HepG2 (cell line): ENCODE results near the gene MCAT. TPM values are rescaled to one million over a fixed set of nuclear protein-coding genes. Genes with fewer than 3 reads are reported as not detected.

ENCODE experiments used
- CEBPB ChIP-seq: IDR thresholded peaks from 2 replicates; pipeline ENCODE4 v1.6.1; 2011; ENCODE audit warnings: low read depth, low read length, improper control_type of control experiment, borderline replicate concordance
- HES4 ChIP-seq: sonication (generic); formaldehyde crosslinking; IDR thresholded peaks from 2 replicates; pipeline ENCODE4 v1.9.0; 2021; ENCODE audit warnings: mild to moderate bottlenecking, missing genetic modification reagents, borderline replicate concordance
- JARID2 ChIP-seq: sonication (generic); formaldehyde crosslinking; IDR thresholded peaks from 2 replicates; pipeline ENCODE4 v1.8.1; 2023; ENCODE audit warnings: missing genetic modification reagents, inconsistent platforms; ENCODE audit not compliant: insufficient replicate concordance
- KLF16 ChIP-seq, 2 experiments: sonication (generic) in 1 of 2; formaldehyde crosslinking in 1 of 2; IDR thresholded peaks; 2 replicates each; pipeline versions ENCODE4 v1.6.1 to v1.8.0; 2016 to 2023; ENCODE audit warnings: missing genetic modification reagents in 2 of 2, missing compliant biosample characterization in 1 of 2
- MTA1 ChIP-seq: sonication (generic); formaldehyde crosslinking; IDR thresholded peaks from 2 replicates; pipeline ENCODE4 v1.4.0; 2020; ENCODE audit warnings: missing genetic modification reagents, mild to moderate bottlenecking, borderline replicate concordance
- MTF1 ChIP-seq: sonication (generic); formaldehyde crosslinking; IDR thresholded peaks from 2 replicates; pipeline ENCODE4 v1.5.0; 2020; ENCODE audit warnings: missing genetic modification reagents
- PCBP1 ChIP-seq: fragments of 200-400 bp; formaldehyde crosslinking; IDR thresholded peaks from 2 replicates; pipeline ENCODE4 v1.6.1; 2017; ENCODE audit warnings: mild to moderate bottlenecking, low read depth, low read length, borderline replicate concordance
- PREB ChIP-seq: sonication (generic); formaldehyde crosslinking; IDR thresholded peaks from 2 replicates; pipeline ENCODE4 v1.4.0; 2020; ENCODE audit warnings: missing genetic modification reagents
- RELA ChIP-seq: sonication (generic); formaldehyde crosslinking; IDR thresholded peaks from 2 replicates; pipeline ENCODE4 v1.4.0; 2020; ENCODE audit warnings: missing genetic modification reagents
- RXRA ChIP-seq: sonication (generic); formaldehyde crosslinking; IDR thresholded peaks from 2 replicates; pipeline ENCODE4 v1.5.1; 2020; ENCODE audit warnings: missing genetic modification reagents
- SMAD1 ChIP-seq: sonication (generic); formaldehyde crosslinking; IDR thresholded peaks from 2 replicates; pipeline ENCODE4 v1.4.0; 2020; ENCODE audit warnings: missing genetic modification reagents, low read depth, mild to moderate bottlenecking, borderline replicate concordance
- ZNF260 ChIP-seq: sonication (generic); formaldehyde crosslinking; IDR thresholded peaks from 2 replicates; pipeline ENCODE4 v1.4.0; 2020; ENCODE audit warnings: missing genetic modification reagents, low read depth, mild to moderate bottlenecking, borderline replicate concordance
- ZNF335 ChIP-seq: sonication (generic); formaldehyde crosslinking; IDR thresholded peaks from 2 replicates; pipeline ENCODE4 v1.4.0; 2020; ENCODE audit warnings: missing genetic modification reagents
- ZNF609 ChIP-seq: sonication (generic); formaldehyde crosslinking; IDR thresholded peaks from 2 replicates; pipeline ENCODE4 v1.4.0; 2020; ENCODE audit warnings: mild to moderate bottlenecking, missing genetic modification reagents, borderline replicate concordance
- ZNF704 ChIP-seq: sonication (generic); formaldehyde crosslinking; IDR thresholded peaks from 2 replicates; pipeline ENCODE4 v1.8.1; 2023; ENCODE audit warnings: mild to moderate bottlenecking, inconsistent platforms, moderate library complexity, missing genetic modification reagents, borderline replicate concordance
- ZSCAN12 ChIP-seq: sonication (generic); formaldehyde crosslinking; IDR thresholded peaks from 2 replicates; pipeline ENCODE4 v1.9.0; 2021; ENCODE audit warnings: mild to moderate bottlenecking, missing genetic modification reagents
- ZSCAN20 ChIP-seq: sonication (generic); formaldehyde crosslinking; IDR thresholded peaks from 2 replicates; pipeline ENCODE4 v1.4.0; 2020; ENCODE audit warnings: missing genetic modification reagents, mild to moderate bottlenecking, borderline replicate concordance
- ZXDC ChIP-seq: sonication (generic); formaldehyde crosslinking; IDR thresholded peaks from 2 replicates; pipeline ENCODE4 v1.5.0; 2020; ENCODE audit warnings: mild to moderate bottlenecking, missing genetic modification reagents
- polyA plus RNA-seq, 8 experiments: library from polyadenylated mRNA; depleted of rRNA in 3 of 8; stranded (reverse) in 7 of 8; unstranded in 1 of 8; fragments of >200 nt; fragmentation: Illumina TruSeq in 4 of 8; extraction: Trizol in 4 of 8; gene quantifications; 2 replicates each; pipeline versions ENCODE4 v1.2.1 to v1.2.3, GENCODE V29; 2011 to 2016; ENCODE audit warnings: low read depth in 4 of 8, missing spikeins in 1 of 8, mixed read lengths in 1 of 8; ENCODE audit not compliant: insufficient read depth in 1 of 8
- total RNA-seq, 5 experiments: library from RNA; depleted of rRNA; stranded (reverse); fragments of >200 nt; fragmentation: Illumina TruSeq; extraction: Trizol; gene quantifications; 2 replicates each; pipeline ENCODE4 v1.2.3, GENCODE V29; 2016; ENCODE audit warnings: low read depth in 1 of 5

Gene MCAT
- total and polyA plus RNA-seq, 2 of the 13 experiments (the other 11 are each of a cell fraction or from before 2014, with no cell fraction given) = 9.3 to 16.7 TPM

GRCh38 chr22:43187171-43188099, 44.2 kb upstream of the MCAT start (continued):
- no peak for TF ChIP-seq ZNF704 (CRISPR knock-in tag)
- TF ChIP-seq PCBP1 = no peak
- TF ChIP-seq ZSCAN20 (CRISPR knock-in tag) = no peak; the same call in 1 of the 2 replicates
- TF ChIP-seq MTA1 (CRISPR knock-in tag) = peak; percentile 54; the same call in 1 of the 2 replicates
- 0 out of 2 replicates have a peak, but pooled peaks have one; percentile 32 for TF ChIP-seq RELA (CRISPR knock-in tag)
- no peak for TF ChIP-seq CEBPB
- TF ChIP-seq ZNF335 (CRISPR knock-in tag) = peak; percentile 97
- no peak for TF ChIP-seq ZXDC (CRISPR knock-in tag)
- 0 out of 2 replicates have a peak, but pooled peaks have one; percentile 64 for TF ChIP-seq ZSCAN12 (CRISPR knock-in tag)
- TF ChIP-seq ZNF609 = peak; percentile 62; the same call in 1 of the 2 replicates
- 0 out of 2 replicates have a peak, but pooled peaks have one; percentile 68 for TF ChIP-seq SMAD1 (CRISPR knock-in tag)
- no peak for TF ChIP-seq JARID2 (CRISPR knock-in tag)
- no peak for TF ChIP-seq HES4 (CRISPR knock-in tag)
- TF ChIP-seq MTF1 (CRISPR knock-in tag) = no peak
- TF ChIP-seq ZNF260 (CRISPR knock-in tag) = no peak
- TF ChIP-seq RXRA (CRISPR knock-in tag) = peak; percentile 62; the same call in 1 of the 2 replicates
- no peak for TF ChIP-seq PREB (CRISPR knock-in tag)
- TF ChIP-seq KLF16 (CRISPR knock-in tag; IDR thresholded peaks at IDR 0.05) = peak in 1 of 2 experiments; percentile 71; a peak in 1 of 4 replicates
